SIG-M5 (cell line): ENCODE results near the gene FAM120C.

Experiments used
- DNase-seq: peaks from one replicate; lab custom pipeline; 2025; lab: John Stamatoyannopoulos, UW

The FAM120C gene

GRCh38 chrX:54157561-54157960 lies 25.5 kb downstream of the FAM120C start:
- no peak for DNase-seq

GRCh38 chrX:54134269-54134668 lies 48.8 kb downstream of the FAM120C start:
- no peak for DNase-seq

- DNase-seq = no peak
These were observed 66.7 kb downstream of the FAM120C start for GRCh38 chrX:54116391-54116790.

- no peak for DNase-seq
These were observed 89.5 kb downstream of the FAM120C start for GRCh38 chrX:54093571-54093970.

GRCh38 chrX:54093159-54093558 lies 89.9 kb downstream of the FAM120C start:
- DNase-seq = no peak

GRCh38 chrX:54090880-54091279 lies 92.2 kb downstream of the FAM120C start:
- no peak for DNase-seq

GRCh38 chrX:54089191-54089590 lies 93.9 kb downstream of the FAM120C start:
- no peak for DNase-seq

GRCh38 chrX:54087661-54088060 lies 95.4 kb downstream of the FAM120C start:
- DNase-seq = no peak

GRCh38 chrX:54085666-54086065 lies 97.4 kb downstream of the FAM120C start:
- DNase-seq = no peak

GRCh38 chrX:54076903-54077302 lies 106.2 kb downstream of the FAM120C start:
- DNase-seq = no peak

GRCh38 chrX:54074826-54075225 lies 108.2 kb downstream of the FAM120C start:
- no peak for DNase-seq

- peak; percentile 2 for DNase-seq
These were observed 115.3 kb downstream of the FAM120C start for GRCh38 chrX:54067766-54068165.

- no peak for DNase-seq
These were observed 116.2 kb downstream of the FAM120C start for GRCh38 chrX:54066841-54067240.

GRCh38 chrX:54064564-54064963 lies 118.5 kb downstream of the FAM120C start:
- no peak for DNase-seq

- DNase-seq = no peak
These were observed 119.7 kb downstream of the FAM120C start for GRCh38 chrX:54063361-54063760.

- no peak for DNase-seq
These were observed 133.3 kb downstream of the FAM120C start for GRCh38 chrX:54049801-54050200.

GRCh38 chrX:54048412-54048811 lies 134.6 kb downstream of the FAM120C start:
- no peak for DNase-seq

- no peak for DNase-seq
These were observed 137.4 kb downstream of the FAM120C start for GRCh38 chrX:54045563-54046228.

GRCh38 chrX:54044877-54045338 lies 138.1 kb downstream of the FAM120C start:
- DNase-seq = no peak

GRCh38 chrX:54044126-54044876 lies 138.8 kb downstream of the FAM120C start, which contains the start of gene PHF8:
TSS of gene PHF8 (minus strand) at chrX:54044473. CDS start at chrX:54042728, 1,745 bp downstream.
- DNase-seq = peak; percentile 77

GRCh38 chrX:54043541-54044125 lies 139.4 kb downstream of the FAM120C start:
- no peak for DNase-seq

- DNase-seq = no peak
These were observed 140.0 kb downstream of the FAM120C start for GRCh38 chrX:54043056-54043455.

GRCh38 chrX:54042609-54043021 lies 140.4 kb downstream of the FAM120C start:
- DNase-seq = no peak
